Activated T-helper 1 cell treated with anti-CD3 and anti-CD28 coated beads, Interleukin-12 subunit alpha, Interleukin-12 subunit beta, Interleukin-2, Interleukin-4 antibody, amounts not matched to agents 30 ng/mL and 10 ng/mL and 1 ng/mL, durations not matched to agents 14 hours and 24 hours and 36 hours (primary cell): ENCODE results near the gene TMPRSS3. TPM values are rescaled to one million over a fixed set of nuclear protein-coding genes. Genes with fewer than 3 reads are reported as not detected.

Source experiments
- DNase-seq: peaks from one replicate; pipeline ENCODE4 v3.0.0; 2021; ENCODE audit warnings: low spot score
- H3K27ac Mint-ChIP-seq: one replicate; pipeline ENCODE4 v1.8.0; 2021; ENCODE audit warnings: mild to moderate bottlenecking, mixed read lengths
- H3K27me3 Mint-ChIP-seq: one replicate; pipeline ENCODE4 v1.8.0; 2022; ENCODE audit warnings: mild to moderate bottlenecking, moderate library complexity, mixed read lengths; ENCODE audit not compliant: insufficient read depth
- H3K36me3 Mint-ChIP-seq: one replicate; pipeline ENCODE4 v1.8.0; 2021; ENCODE audit warnings: low read depth, mixed read lengths
- H3K4me1 Mint-ChIP-seq: one replicate; pipeline ENCODE4 v1.8.0; 2021; ENCODE audit warnings: low read depth, mixed read lengths
- H3K4me3 Mint-ChIP-seq: one replicate; pipeline ENCODE4 v1.8.0; 2021; ENCODE audit warnings: mild to moderate bottlenecking, moderate library complexity, mixed read lengths
- H3K9me3 Mint-ChIP-seq: one replicate; pipeline ENCODE4 v1.8.0; 2021; ENCODE audit warnings: mixed read lengths
- intact Hi-C: fragments of 100-400 bp; cut with micrococcal nuclease; formaldehyde crosslinking; loops from one replicate; pipeline ENCODE4 v1.15.1; 2024
- total RNA-seq: library from RNA; stranded (reverse); gene quantifications from 2 replicates; pipeline ENCODE4 v1.2.3, GENCODE V29; 2022

TMPRSS3 gene
- 33.7 and 41.3 TPM in 2 replicates for total RNA-seq

DNA sequence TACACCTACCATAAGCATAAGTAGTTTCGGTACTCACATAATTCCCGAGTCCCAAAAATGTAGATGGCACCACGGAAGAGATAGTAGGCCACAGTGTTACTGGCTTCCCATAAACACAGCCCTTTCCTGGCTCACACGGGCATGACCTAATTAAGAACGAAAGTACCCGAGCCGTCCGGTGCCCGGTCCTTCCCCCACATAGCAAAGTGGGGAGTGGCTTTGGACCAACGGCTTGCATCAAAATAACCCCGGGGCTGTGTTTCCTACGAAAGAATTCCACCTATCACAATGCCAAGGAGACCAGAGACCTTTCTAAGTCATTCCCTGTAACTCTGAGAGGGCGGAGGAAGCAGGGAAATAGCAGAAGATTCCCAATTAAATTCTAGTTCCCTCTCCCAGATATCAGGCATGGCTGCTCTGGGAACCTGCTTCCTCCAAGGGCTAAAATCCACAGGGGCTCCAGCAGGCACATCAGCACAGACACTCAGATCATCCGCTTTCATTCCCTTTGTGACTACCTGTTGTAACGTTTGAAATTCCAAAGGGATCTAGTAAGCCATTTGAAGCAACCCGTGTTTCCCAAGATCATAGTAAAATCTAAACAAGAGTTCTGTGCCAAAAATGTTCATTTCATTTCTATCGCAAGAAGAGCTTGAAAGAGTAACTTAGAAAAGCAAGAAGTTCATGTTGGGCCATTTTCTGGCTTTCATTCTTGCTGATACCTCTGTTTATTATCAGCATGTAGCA lies at the start of gene TMPRSS3:
TSS of gene TMPRSS3 (minus strand) at position 148 of the 747 bp plus-strand sequence. CDS start 635 bp downstream, outside the sequence.
- H3K9me3 Mint-ChIP-seq = no peaks in the 10 kb centered on the region
- H3K4me3 Mint-ChIP-seq = no peak within 1 kb of the TSS
- intact Hi-C loops = no loop called here
- H3K4me1 Mint-ChIP-seq = peaks cover 68% of the 10 kb centered on the region
- peaks cover 19% of the 10 kb centered on the region for H3K36me3 Mint-ChIP-seq
- no peaks in the 10 kb centered on the region for H3K27me3 Mint-ChIP-seq
- no peak within 1 kb of the TSS for H3K27ac Mint-ChIP-seq
- DNase-seq = no peak

DNA sequence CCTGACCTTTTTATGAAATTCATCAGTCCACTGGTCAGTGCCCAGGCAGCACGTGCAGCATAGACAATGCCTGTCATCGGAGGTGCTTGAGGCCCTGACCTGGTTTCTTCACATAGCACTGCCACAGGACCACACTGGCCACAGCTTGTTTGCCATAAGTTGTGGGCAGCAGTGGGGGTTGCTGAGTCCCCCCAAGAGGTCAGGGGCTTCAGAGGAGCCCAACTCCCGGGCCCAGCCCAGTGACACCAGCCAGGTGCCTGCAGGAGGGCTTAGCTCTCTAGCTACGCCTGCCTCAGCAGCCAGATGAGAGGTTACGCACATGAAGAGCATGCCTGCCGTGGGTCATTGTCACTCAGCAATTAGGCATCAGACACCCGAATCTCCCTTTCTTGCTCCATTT lies 49.5 kb upstream of the TMPRSS3 start:
- Mint-ChIP-seq H3K27ac (no peak overlapping the region), H3K36me3 (peaks cover 83% of the 10 kb centered on the region), H3K9me3 (no peaks in the 10 kb centered on the region), H3K4me1 (peaks cover 55% of the 10 kb centered on the region), H3K4me3 (no peak overlapping the region), H3K27me3 (no peaks in the 10 kb centered on the region)
- intact Hi-C loops = no loop called here
- DNase-seq = no peak

DNA sequence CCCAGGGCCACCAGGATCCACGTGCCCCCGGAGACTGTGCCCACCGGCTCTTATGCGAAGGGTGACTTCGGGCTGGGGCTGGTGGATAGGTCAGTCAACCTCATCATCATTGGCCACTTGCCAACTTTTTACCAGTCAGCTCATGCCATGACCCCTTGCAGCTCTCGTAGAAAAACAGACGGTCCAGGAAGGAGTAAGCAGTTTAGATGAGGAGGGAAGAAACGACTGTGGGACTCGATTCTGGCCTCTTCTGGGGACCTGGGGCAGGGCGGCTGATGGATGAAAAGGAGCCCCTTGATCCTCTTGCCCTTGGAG lies 48.9 kb upstream of the TMPRSS3 start:
- no peak for DNase-seq
- no peak overlapping the region for H3K4me3 Mint-ChIP-seq
- peaks cover 84% of the 10 kb centered on the region for H3K36me3 Mint-ChIP-seq
- H3K27ac Mint-ChIP-seq = no peak overlapping the region
- intact Hi-C loops = no loop called here
- H3K9me3 Mint-ChIP-seq = no peaks in the 10 kb centered on the region
- H3K4me1 Mint-ChIP-seq = peaks cover 55% of the 10 kb centered on the region
- H3K27me3 Mint-ChIP-seq = no peaks in the 10 kb centered on the region

DNA sequence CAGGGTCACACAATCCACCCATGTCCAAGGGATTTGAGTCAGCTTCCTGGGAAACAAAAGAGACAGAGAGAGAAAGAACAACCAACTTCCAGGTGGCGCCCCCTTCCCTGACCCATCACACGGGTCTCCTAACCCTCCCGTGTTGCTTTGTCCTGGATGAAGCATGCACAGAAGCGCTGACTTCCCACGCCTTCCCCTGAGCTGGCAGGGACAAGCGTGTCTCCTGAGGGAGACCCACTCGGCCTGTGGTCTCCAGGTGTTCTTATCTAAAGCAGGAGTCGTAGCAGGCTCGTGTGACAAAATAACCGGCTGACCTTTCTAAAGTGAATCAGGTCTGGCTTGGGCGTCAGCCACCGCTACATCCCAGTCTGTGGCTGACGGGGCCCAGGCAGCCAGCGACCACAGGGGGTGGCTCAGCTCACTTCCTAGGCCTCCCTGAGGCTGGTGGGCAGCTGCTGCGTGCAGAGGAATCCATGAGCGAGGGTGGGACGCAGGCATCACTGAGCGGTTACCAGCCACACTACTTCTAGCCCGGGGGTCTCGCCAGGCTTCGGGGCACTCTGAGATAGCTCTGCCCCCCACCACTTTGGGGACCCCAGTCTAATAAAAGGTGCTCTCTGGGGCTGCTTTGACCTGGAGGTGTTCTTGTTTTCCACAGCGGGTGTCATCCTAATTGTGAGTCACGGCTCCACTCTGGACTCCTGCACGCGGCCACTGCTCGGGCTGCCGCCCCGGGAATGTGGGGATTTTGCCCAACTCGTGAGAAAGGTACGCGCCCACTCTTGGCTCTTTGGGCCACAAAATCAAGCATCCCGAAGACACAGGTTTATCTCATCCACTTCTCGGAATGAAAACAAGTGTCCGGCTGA lies 48.3 kb upstream of the TMPRSS3 start:
- Mint-ChIP-seq H3K27ac (no peak overlapping the region), H3K4me3 (no peak overlapping the region), H3K36me3 (peaks cover 86% of the 10 kb centered on the region), H3K27me3 (no peaks in the 10 kb centered on the region), H3K4me1 (peaks cover 55% of the 10 kb centered on the region), H3K9me3 (no peaks in the 10 kb centered on the region)
- intact Hi-C loops = no loop called here
- no peak for DNase-seq

DNA sequence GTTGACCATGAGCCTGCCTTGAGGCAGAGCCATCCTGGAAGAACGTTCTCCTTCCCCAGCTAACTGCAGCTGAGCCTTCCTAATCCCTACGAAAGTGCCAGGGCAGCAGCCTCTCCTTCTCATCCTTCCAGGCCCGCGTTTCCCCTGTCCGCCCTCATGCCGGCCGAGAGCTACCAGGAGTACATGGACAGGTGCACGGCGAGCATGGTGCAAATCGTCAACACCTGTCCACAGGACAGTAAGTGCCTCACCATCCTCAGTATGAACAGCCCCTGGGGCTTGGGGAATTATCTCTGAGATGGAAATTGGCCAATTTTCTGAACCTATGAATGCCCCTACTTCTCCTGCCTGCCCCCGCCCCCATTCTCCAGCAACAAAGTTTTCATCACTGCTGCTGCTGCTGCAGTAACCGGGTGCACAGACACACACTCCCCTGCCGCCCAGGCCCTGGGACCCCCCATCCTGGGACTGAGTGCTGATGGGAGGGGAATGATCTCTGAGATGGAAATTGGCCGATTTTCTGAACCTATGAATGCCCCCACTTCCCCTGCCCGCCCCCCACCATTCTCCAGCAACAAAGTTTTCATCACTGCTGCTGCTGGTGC lies 47.4 kb upstream of the TMPRSS3 start:
- Mint-ChIP-seq H3K27me3 (no peaks in the 10 kb centered on the region), H3K36me3 (peaks cover 89% of the 10 kb centered on the region), H3K4me1 (peaks cover 55% of the 10 kb centered on the region), H3K9me3 (no peaks in the 10 kb centered on the region), H3K4me3 (no peak overlapping the region), H3K27ac (no peak overlapping the region)
- intact Hi-C loops = no loop called here
- no peak for DNase-seq

DNA sequence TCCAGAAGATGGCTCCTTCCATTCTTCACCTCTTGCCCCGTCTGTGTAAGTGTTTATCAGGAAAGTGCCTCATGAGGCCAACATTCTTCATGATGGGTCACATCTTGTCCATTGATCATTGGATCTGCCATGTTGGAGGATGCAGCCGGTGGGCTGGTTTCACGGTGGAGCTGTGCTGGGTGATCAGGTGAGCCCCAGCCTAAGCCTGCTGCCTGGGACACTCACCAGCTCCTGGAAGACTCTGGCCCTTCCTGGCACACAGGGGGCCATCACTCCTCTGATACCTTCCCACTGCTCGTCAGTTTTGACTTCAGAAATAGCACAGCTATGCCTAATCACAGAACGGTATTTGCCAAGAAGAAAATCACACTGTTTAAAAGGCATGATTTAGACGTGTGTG lies 46.1 kb upstream of the TMPRSS3 start:
- H3K36me3 Mint-ChIP-seq = peaks cover 90% of the 10 kb centered on the region
- no peaks in the 10 kb centered on the region for H3K9me3 Mint-ChIP-seq
- no peaks in the 10 kb centered on the region for H3K27me3 Mint-ChIP-seq
- intact Hi-C loops = loop anchor here (2.0 kb wide), 1 partner anchor 49 kb away; no protein-coding TSS in a partner anchor
- peak overlapping the region; percentile 70 for H3K27ac Mint-ChIP-seq
- peaks cover 49% of the 10 kb centered on the region for H3K4me1 Mint-ChIP-seq
- no peak overlapping the region for H3K4me3 Mint-ChIP-seq
- no peak for DNase-seq

DNA sequence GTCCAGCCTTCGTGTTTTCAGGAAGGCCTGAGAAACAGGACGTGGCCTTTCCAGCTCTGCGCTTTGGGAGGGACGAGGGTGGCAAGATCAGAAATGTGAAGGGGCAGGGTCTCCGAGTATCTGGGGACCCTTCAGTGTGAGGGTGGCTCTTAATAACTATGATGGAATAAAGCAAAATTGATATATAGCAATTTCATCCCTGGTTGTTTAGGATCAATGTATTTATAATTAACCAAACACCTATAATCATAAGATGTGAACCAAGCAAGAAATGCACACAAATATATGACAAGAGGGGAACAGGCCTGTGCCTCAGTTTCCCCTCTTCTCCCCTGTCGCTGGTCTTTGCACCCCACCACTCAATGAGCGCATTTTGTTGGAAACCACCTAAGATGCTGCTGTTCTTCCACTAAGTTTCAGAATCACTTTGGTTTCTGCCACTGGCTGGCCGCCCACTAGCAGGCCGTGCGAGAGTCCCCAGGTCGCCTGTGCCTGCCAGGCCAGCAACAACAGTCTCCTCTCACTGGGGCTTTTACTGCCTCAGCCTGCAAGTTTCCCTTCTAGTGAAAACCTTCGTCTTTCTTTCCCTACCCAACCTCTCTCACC lies 44.4 kb upstream of the TMPRSS3 start:
- Mint-ChIP-seq H3K27ac (peak overlapping the region; percentile 82), H3K4me1 (peaks cover 54% of the 10 kb centered on the region), H3K36me3 (peaks cover 89% of the 10 kb centered on the region), H3K4me3 (peak overlapping the region; percentile 45), H3K27me3 (no peaks in the 10 kb centered on the region), H3K9me3 (peaks cover 9% of the 10 kb centered on the region)
- intact Hi-C loops = loop anchor here (1.0 to 2.0 kb wide), 5 partner anchors 15 to 47 kb away; no protein-coding TSS in a partner anchor
- DNase-seq = no peak

DNA sequence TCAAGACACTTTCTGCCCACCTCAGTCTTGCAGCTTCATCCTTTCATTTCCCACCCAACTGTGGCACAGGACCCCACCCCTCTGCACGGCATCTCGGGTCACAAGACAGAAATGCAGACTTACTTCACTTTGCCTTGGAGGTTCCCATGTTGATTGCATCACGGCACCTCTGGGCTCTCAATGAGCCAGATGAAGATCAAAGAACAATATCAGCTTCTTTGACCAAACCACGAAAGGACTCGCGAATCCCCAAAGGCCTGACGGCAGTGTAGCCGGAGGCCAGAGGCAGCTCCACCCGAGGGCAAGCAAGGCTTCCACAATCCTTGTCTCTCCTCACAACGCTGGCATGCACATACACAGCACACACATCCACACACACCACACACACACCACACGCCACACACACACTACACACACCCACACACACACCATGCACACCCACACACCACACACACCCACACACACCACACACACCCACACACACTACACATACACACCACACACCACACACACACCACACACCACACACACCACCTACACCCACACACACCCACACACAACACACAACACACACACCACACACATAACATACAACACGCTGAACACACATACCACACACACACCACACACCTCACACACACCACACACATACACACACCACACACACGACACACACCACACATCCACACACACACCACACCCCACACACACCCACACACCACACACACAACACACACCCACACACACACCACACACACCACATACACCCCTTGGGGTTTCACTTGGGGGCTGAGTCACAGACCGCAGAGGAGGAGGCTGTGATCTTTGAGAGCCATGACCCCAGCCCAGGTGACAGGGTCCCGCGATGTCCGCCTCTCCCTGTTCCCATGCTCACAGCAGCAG lies 43.7 kb upstream of the TMPRSS3 start:
- Mint-ChIP-seq H3K4me1 (peaks cover 62% of the 10 kb centered on the region), H3K27me3 (no peaks in the 10 kb centered on the region), H3K27ac (peak overlapping the region; percentile 82), H3K4me3 (peak overlapping the region; percentile 42), H3K36me3 (peaks cover 90% of the 10 kb centered on the region), H3K9me3 (peaks cover 13% of the 10 kb centered on the region)
- no peak for DNase-seq
- intact Hi-C loops = loop anchor here (1.0 to 2.0 kb wide), 5 partner anchors 14 to 47 kb away; no protein-coding TSS in a partner anchor

DNA sequence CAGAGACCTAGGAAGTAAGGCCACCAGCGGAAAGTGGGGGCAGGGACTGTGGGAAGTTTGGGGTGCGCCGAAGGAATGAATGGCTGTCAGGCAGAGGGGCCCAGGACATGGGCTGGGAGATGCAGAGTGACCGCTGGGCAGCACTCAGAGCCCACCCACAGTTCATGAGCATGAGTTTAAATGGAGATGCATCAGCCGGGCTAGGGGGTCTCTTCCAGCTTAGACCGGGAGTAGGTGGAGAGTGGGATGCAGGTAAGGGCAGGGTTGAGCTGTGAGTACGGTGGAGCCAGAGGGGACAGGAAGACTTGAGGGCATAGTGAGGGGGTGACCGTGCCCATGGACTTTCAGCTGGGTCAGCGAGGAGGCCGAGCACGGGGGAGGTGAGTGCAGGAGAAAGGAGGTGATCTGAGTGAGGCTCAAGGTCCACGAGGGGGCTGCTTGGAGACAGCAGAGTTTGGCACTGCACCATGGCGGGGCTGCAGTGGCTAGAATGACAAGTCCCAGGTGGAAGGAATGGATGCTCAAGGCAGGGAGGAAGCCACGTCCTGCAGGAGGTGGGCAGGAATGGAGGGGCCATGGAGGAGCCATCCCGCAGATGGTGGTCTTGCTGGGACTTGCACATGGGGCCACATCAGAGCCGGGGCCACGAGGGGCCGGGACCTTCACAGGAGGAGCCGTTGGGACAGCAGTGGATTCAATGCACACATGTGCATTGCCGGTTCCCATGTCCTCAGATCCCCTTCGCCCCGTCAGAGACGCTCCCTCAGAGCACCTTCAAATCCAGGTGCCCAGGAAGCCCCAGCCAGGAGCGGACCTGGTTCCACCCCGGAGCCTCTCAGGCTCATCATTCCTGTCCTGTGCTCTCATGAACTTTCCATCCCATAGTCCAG lies 42.7 kb upstream of the TMPRSS3 start:
- Mint-ChIP-seq H3K27ac (peak overlapping the region; percentile 82), H3K4me3 (no peak overlapping the region), H3K4me1 (peaks cover 70% of the 10 kb centered on the region), H3K9me3 (peaks cover 16% of the 10 kb centered on the region), H3K27me3 (no peaks in the 10 kb centered on the region), H3K36me3 (peaks cover 94% of the 10 kb centered on the region)
- intact Hi-C loops = no loop called here
- DNase-seq = no peak

DNA sequence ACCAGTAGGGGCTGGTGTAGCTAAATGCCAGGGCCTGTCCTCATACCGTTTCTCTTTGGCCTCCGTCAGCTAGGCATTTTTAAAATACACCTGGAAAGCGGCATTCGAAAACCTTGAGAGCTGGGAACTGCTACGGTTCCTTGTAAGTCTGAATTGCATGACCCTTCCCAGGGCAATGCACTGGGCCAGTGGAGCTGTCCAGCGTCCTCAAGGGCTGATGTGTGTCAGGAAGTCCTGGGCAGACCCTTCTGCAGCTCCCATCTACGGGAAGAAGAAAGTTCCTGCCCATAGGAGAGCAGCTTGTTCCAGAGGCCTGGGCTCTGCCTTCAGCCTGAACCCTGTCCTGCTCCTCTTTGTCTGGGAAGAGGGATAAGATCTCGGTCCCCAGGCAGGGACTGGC lies 41.9 kb upstream of the TMPRSS3 start:
- H3K27me3 Mint-ChIP-seq = no peaks in the 10 kb centered on the region
- peaks cover 78% of the 10 kb centered on the region for H3K4me1 Mint-ChIP-seq
- no peak overlapping the region for H3K4me3 Mint-ChIP-seq
- intact Hi-C loops = no loop called here
- peak overlapping the region; percentile 71 for H3K27ac Mint-ChIP-seq
- peaks cover 16% of the 10 kb centered on the region for H3K9me3 Mint-ChIP-seq
- DNase-seq = no peak
- H3K36me3 Mint-ChIP-seq = peaks cover 94% of the 10 kb centered on the region

DNA sequence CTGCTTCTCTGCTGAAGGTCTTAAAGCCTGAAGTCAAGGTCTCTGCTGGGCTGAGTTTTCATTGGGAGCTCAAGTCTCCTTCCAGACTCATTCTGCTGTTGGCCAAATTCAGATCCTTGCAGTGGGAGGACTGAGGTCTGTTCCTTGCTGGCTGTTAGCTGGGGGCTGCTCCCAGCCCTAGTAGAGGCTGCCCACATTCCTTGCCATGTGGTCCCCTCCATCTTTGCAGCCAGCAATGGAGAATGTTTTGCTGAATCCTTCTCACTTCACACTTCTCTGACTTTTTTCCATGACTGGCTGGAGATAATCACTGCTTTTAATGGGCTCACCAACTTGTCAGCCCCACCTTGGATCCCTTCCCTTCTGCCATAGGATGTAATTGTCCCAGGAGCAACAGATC lies 41.1 kb upstream of the TMPRSS3 start:
- Mint-ChIP-seq H3K4me1 (peaks cover 85% of the 10 kb centered on the region), H3K4me3 (no peak overlapping the region), H3K9me3 (peaks cover 22% of the 10 kb centered on the region), H3K27ac (peak overlapping the region; percentile 40), H3K36me3 (peaks cover 94% of the 10 kb centered on the region), H3K27me3 (no peaks in the 10 kb centered on the region)
- no peak for DNase-seq
- intact Hi-C loops = no loop called here
